Activated T-cell treated with anti-CD3 and anti-CD28 coated beads for 48 hours (primary cell): ENCODE measurements around the gene LRRN3.

Experiments used
- DNase-seq: peaks from one replicate; pipeline ENCODE4 v3.0.0-alpha.2; 2020; ENCODE audit warnings: low read depth

Gene LRRN3

DNA sequence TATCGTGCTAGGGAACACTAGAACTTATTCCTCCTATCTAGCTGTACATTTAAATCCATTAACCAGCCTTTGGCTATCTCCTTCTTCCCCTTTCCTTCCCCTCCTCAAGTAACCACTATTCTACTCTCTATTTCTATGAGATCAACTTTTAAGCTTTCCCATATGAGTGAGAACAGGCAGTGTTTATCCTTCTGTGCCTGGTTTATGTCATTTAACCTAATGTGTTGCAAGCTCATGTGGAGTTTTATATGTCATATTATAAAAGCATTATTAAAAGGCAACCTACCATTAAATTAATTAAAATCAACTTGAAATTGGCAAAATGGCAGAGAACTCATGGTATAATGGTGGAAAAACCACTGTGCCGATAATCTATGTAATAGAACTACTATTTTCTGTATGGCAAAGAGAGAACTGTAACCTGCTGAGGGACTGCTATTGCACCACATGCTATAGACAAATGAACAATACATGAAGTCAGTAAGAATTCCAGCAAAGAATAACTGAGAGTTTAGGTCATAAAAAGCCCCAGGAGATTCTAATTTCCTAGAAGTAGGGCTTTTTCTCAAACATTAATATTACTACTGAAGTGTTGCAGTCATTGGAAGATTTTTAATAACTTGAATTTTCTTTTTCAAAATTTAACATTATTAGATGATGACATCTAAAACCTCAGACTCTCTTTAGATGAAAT, 81.8 kb downstream of the LRRN3 start:
- no peak for DNase-seq

DNA sequence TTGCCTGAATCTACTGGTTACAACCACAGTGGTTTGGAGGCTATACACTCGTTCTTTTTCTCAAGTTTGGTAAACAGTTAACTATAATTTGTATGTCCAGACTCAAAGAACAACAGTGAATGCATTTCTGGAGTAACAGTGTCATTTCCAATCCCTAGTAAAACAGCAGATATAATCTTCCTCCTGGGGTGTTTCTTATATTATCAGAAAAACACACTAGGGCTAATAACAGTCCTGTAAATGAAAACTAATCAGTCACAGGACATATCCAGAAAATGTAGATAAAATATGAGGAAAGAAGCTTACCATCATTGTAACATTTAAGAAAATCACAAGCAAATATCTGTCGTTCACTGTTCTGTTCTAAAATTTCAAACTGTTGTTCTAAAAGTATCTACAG, 82.6 kb downstream of the LRRN3 start:
- DNase-seq: no peak

DNA sequence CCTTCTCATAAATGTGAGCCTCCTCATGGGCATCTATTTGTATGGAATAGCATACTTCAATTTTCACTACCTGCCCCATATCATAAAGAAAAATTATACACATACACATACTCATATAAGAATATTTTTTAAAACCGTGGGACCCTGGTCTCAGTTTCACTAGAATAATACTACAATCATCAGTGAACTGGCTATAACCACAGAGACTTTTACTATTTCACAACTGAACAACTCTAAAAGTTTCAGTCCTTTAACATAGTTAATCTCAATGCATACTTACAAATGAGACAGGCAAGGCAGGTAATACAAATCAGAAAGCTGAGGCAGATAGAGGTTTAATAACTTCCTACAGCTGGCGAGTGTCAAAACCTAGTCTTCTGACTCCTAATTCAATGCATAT, 83.1 kb downstream of the LRRN3 start:
- no peak for DNase-seq

DNA sequence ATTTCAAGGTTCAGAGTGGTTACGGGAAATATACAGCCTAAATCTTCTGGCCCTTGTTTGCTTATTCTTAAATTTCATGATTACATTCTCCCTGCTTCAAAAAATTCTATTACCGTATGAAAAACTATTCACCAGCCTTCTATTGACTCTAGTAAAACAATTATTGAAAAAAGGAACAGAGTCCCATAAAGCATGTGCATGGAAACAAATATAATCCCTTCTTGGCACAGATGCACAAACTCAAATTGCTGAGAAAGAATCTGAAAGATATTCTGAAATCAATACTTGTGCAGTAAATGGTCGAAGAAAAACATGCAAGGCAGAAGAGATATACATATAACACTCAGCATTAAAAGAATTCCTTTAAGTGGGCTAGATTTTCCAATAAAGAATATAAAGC, 83.6 kb downstream of the LRRN3 start:
- DNase-seq: no peak
